Activated T-cell treated with anti-CD3 and anti-CD28 coated beads, Interleukin-2, amount 50 U/mL, for 24 hours (primary cell): Measurements from ENCODE around the gene ERVH48-1.
"Not testable (repeated sequence)": the region's sequence is repeated elsewhere in the genome, so short reads cannot be mapped to it uniquely, and the experiment has no call there.

ENCODE experiments used
- DNase-seq: peaks from one replicate; pipeline ENCODE4 v3.0.0-alpha.2; 2020
- H3K27ac Mint-ChIP-seq: 2 replicates; pipeline ENCODE4 v1.8.0; 2020; ENCODE audit warnings: mild to moderate bottlenecking, mixed read lengths
- H3K27me3 Mint-ChIP-seq: 2 replicates; pipeline ENCODE4 v1.8.0; 2020; ENCODE audit warnings: mixed read lengths
- H3K36me3 Mint-ChIP-seq: 2 replicates; pipeline ENCODE4 v1.8.0; 2020; ENCODE audit warnings: low read depth, mixed read lengths
- H3K4me1 Mint-ChIP-seq: 2 replicates; pipeline ENCODE4 v1.8.0; 2020; ENCODE audit warnings: low read depth, mixed read lengths
- H3K4me3 Mint-ChIP-seq: 2 replicates; pipeline ENCODE4 v1.8.0; 2020; ENCODE audit warnings: mild to moderate bottlenecking, moderate library complexity, mixed read lengths
- H3K9me3 Mint-ChIP-seq: 2 replicates; pipeline ENCODE4 v1.8.0; 2020; ENCODE audit warnings: mixed read lengths

The ERVH48-1 gene

GRCh38 chr21:42956824-42957630 lies 31.6 kb upstream of the ERVH48-1 start:
- H3K27ac Mint-ChIP-seq: no peak overlapping the region
- no peaks in the 10 kb centered on the region for H3K9me3 Mint-ChIP-seq
- no peaks in the 10 kb centered on the region for H3K4me1 Mint-ChIP-seq

DNA sequence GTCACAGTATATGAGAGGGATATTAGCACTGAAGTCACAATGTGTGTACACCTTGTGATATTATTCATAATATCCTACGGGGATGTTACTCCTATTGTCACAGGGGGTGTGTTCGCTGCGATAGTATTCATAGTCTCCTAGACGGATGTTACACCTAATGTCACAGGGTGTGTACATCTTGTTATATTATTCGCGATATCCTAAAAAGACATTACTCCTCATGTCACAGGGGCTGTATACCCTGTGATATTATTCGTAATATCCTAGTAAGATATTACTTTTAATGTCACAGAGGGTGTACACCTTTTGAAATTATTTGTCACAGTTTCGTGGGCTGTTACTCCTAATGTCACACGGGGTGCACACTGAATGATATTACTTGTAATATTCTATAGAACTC lies 25.8 kb upstream of the ERVH48-1 start:
- H3K27me3 Mint-ChIP-seq, H3K4me3 Mint-ChIP-seq, H3K4me1 Mint-ChIP-seq, DNase-seq, H3K36me3 Mint-ChIP-seq, H3K27ac Mint-ChIP-seq, H3K9me3 Mint-ChIP-seq: not testable (repeated sequence)

More at GRCh38 chr21:42956824-42957630, 31.6 kb upstream of the ERVH48-1 start:
- no peaks in the 10 kb centered on the region for H3K36me3 Mint-ChIP-seq
- no peak overlapping the region for H3K4me3 Mint-ChIP-seq
- no peak for DNase-seq
- no peaks in the 10 kb centered on the region for H3K27me3 Mint-ChIP-seq

DNA sequence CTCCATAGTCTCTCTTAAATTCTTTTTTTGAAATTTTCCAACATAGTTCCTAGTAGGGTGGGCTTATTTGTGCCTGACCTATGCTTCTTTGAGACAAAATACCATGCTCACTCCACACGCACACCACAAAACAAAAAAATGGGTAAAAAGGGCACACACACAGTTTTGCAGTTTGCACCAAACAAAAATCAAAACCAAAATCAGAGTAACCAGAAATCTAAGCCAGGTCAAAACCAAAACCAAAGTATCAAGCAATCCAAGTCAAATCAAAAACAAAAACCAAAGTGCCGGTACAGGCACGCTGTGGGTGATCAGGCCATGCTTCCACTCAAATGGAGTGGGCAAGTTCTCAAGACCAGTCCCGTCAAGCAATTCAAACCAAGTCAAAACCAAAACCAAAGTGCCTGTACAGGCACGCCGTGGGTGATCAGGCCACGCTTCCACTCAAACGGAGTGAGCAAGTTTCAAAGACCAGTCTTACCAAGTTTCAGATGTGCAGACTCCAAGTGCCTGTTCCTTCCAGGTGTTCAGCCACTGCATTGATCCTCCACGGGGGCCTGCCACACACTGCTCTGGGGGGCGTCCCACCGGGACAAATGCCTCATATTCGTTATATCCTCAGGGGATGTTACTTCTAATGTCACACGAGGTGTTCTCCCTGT lies 23.8 kb upstream of the ERVH48-1 start:
- H3K27me3 Mint-ChIP-seq, H3K9me3 Mint-ChIP-seq, H3K4me1 Mint-ChIP-seq, DNase-seq, H3K36me3 Mint-ChIP-seq: not testable (repeated sequence)
- peak overlapping the region; percentile 30 for H3K4me3 Mint-ChIP-seq
- peak overlapping the region; percentile 35 for H3K27ac Mint-ChIP-seq

GRCh38 chr21:42942244-42942643 lies 16.8 kb upstream of the ERVH48-1 start:
- peaks cover 4% of the 10 kb centered on the region for H3K4me1 Mint-ChIP-seq
- no peaks in the 10 kb centered on the region for H3K36me3 Mint-ChIP-seq
- peak overlapping the region; percentile 41 for H3K27ac Mint-ChIP-seq
- H3K27me3 Mint-ChIP-seq: no peaks in the 10 kb centered on the region
- no peaks in the 10 kb centered on the region for H3K9me3 Mint-ChIP-seq
- no peak for DNase-seq
- H3K4me3 Mint-ChIP-seq: no peak overlapping the region

- no peaks in the 10 kb centered on the region for H3K9me3 Mint-ChIP-seq
- H3K27ac Mint-ChIP-seq: no peak overlapping the region
- H3K4me1 Mint-ChIP-seq: peaks cover 4% of the 10 kb centered on the region
- no peaks in the 10 kb centered on the region for H3K36me3 Mint-ChIP-seq
- H3K4me3 Mint-ChIP-seq: no peak overlapping the region
- H3K27me3 Mint-ChIP-seq: no peaks in the 10 kb centered on the region
- no peak for DNase-seq
These were observed 16.3 kb upstream of the ERVH48-1 start for GRCh38 chr21:42941696-42942085.

DNA sequence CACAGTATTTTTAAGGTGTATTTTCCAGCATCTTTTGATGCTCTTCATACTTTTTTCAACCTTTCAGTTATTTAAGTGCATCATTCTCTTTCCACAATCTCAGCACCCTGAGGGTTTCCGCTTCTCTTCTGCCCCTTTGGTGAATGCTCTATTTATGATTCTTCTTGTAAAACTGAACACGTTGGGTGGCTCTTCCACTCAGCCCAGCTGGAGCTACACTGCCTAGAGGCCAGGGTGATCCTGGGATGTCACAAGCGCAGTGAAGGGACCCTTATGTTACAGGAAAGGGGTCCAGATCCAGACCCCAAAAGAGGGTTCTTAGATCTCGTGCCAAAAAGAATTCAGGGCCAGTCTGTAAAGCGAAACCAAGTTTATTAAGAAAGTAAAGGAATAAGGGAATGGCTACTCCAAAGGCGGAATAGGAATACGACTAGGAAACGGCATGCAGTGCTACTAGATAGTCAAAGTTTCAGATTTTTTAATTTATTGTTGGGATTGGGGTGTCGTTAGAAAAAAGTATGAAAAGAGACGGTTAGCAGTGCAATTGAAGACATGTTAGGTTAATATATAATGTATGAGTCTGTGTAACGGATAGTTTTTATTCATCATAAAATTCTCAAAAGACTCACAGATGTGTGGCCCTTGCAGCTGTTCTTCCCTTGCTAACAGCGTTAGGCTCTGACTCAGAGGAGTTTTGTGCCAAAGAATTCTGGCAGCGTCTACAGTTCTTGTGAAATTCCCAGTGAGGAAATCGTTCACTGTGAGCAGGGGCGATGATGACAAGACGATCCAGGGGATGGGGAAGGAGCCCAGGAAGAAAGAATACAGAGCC lies 14.4 kb upstream of the ERVH48-1 start:
- Mint-ChIP-seq H3K4me3 (no peak overlapping the region), H3K27me3 (no peaks in the 10 kb centered on the region), H3K4me1 (peaks cover 4% of the 10 kb centered on the region), H3K9me3 (no peaks in the 10 kb centered on the region), H3K36me3 (no peaks in the 10 kb centered on the region), H3K27ac (no peak overlapping the region)
- no peak for DNase-seq

- not testable (repeated sequence) for H3K27me3 Mint-ChIP-seq, DNase-seq, H3K27ac Mint-ChIP-seq, H3K4me1 Mint-ChIP-seq, H3K4me3 Mint-ChIP-seq, H3K9me3 Mint-ChIP-seq, H3K36me3 Mint-ChIP-seq
These were observed 13.2 kb upstream of the ERVH48-1 start for GRCh38 chr21:42938606-42938995.

DNA sequence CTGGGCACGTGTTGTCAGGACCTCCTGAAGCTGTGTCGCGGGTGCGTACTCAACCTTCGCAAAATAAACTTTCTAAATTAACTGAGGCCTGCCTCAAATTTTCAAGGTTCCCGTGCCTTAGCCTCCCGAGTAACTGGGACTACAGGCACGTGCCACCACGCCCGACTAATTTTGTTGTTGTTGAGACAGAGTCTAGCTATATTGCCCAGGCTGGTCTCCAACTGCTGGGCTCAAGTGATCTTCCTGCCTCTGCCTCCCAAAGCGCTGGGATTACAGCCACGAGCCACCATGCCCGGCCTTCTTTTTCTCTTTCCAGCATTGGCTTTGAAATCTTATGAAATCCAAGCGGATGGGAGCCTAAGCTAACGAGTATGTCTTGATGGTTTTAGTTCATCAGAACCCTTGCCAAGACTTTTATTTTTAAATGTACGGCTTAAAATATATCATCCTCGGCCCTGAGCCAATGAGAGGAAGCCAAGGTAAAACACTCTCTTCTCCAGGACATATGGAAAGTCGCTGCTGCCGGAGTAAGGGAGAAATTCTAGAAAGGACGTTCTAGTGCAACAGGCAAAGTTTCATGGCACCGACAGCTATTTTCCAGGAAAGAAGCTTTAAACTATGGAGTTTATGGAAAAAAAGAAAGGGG lies 12.7 kb upstream of the ERVH48-1 start:
- Mint-ChIP-seq H3K9me3 (no peaks in the 10 kb centered on the region), H3K36me3 (no peaks in the 10 kb centered on the region), H3K4me1 (peaks cover 4% of the 10 kb centered on the region), H3K4me3 (no peak overlapping the region), H3K27me3 (no peaks in the 10 kb centered on the region), H3K27ac (no peak overlapping the region)
- no peak for DNase-seq

DNA sequence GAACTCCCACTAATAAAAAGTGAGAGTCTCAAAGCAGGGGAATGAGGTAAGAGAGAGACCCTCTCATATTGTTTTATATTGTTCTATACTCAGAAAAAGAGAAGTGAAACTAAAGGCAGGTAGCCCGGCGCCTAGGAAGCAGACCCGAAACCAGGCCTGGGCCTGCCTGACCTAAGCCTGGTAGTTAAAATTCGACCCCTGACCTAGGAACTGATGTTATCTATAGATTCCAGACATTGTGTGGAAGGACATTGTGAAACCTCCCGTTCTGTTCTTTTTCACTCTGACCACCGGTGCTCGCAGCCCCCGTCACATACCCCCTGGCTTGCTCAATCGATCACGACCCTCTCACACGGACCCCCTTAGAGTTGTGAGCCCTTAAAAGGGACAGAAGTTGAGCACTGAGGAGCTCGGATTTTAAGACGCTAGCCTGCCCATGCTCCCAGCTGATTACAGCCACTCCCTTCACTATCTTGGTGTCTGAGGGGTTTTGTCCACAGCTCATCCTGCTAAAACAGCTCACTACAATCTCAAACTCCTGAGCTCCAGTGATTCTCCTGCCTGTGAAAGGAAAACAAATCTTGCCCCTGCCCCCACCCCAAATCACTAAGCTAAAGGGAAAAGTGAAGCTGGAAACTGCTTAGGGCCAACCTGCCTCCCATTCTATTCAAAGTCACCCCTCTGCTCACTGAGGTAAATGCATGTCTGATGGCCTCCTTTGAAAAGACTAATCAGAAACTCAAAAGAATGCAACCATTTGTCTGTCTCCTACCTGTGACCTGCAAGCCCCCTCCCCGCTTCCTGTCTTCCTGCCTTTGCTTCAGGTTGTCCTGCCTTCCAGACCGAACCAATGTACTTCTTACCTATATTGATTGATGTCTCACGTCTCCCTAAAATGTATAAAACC lies 11.9 kb upstream of the ERVH48-1 start:
- DNase-seq, H3K27ac Mint-ChIP-seq, H3K4me1 Mint-ChIP-seq, H3K9me3 Mint-ChIP-seq, H3K4me3 Mint-ChIP-seq, H3K27me3 Mint-ChIP-seq, H3K36me3 Mint-ChIP-seq: not testable (repeated sequence)

GRCh38 chr21:42936360-42936759 lies 10.9 kb upstream of the ERVH48-1 start:
- H3K27me3 Mint-ChIP-seq, H3K36me3 Mint-ChIP-seq, H3K27ac Mint-ChIP-seq, H3K4me1 Mint-ChIP-seq, DNase-seq, H3K4me3 Mint-ChIP-seq, H3K9me3 Mint-ChIP-seq: not testable (repeated sequence)

DNA sequence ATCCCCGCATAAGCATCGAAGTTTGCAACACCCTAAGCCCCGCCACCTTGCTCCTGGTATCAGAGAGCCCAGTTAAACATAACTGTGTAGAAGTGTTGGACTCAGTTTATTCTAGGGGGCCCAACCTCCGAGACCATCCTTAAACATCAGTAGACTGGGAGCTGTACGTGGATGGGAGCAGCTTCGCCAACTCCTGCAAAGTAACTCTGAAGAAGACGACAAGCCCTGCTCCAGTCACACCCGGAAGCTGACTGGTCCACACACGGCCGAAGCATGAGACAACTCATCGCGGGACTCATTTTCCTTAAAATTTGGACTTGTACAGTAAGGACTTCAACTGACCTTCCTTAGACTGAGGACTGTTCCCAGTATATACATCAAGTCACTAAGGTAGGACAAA lies 8.5 kb upstream of the ERVH48-1 start:
- not testable (repeated sequence) for H3K36me3 Mint-ChIP-seq, H3K4me1 Mint-ChIP-seq, H3K9me3 Mint-ChIP-seq, H3K27me3 Mint-ChIP-seq, H3K27ac Mint-ChIP-seq, DNase-seq, H3K4me3 Mint-ChIP-seq

- not testable (repeated sequence) for H3K4me1 Mint-ChIP-seq, H3K27me3 Mint-ChIP-seq, H3K27ac Mint-ChIP-seq, H3K36me3 Mint-ChIP-seq, H3K4me3 Mint-ChIP-seq, H3K9me3 Mint-ChIP-seq, DNase-seq
These were observed 7.9 kb upstream of the ERVH48-1 start for GRCh38 chr21:42933137-42933970.
